ENCODE measurements around the gene MYRF.

The MYRF gene

DNA sequence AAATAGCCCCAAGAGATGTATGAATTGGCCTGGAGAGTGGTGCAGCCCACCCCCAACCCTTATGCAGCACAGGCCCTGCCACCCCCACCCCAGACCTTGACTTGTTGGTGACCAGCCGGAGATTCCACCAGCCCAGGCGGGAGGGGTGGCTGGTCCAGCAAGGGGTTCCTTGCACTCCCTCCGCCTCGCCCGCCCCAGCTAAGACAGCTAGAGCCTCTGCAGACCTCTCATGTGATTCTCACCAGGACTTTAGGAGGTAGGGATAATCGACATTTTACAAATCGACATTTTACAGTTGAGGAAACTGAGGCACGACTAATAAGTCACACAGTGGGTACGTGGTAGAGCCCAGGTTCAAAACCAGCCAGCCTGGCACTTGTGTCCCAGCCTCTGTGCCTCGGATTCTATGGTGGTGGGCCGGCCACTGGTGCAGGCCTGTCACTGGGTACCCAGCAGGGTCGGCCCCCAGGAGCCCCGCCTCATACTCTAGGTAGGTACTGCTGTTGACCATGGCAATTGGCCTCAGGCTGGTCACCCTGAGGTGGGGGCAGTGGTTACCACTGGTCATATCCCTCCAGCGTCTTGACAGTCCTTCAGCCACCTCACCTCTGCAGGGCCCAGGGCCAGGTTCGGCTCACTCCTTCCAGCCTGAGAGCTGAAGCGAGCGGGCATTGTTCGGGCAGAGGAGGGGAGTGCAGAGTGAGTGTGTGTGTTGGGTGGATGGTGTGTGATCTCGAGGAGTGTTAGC is 35.0 kb upstream of the MYRF start:
- DNase-seq = no peak
- intact Hi-C loops (cut with DNase I) = no loop called here

DNA sequence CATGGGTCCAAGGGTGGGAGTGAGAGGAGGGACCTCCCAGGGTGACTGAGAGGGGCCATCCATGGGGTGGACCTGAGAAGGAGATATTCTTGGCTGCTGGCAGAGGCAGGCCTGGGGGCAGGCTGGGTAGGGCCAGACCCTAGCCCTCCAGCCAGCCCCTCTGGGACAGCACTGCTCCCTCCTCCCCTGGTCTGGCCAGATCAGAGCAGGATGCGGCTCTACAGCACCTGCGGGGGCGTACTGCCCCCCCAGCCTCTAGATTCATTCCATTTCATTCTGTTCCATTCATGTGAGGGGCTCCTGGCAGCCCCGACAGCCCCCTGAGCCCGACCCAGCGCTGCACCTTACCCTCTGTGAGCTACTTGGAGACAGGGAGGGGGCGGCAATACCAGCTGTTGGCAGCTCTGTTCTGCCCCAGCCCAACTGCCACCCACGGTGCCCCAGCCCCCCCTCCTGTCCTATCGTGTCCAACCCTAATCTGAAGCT is 34.3 kb upstream of the MYRF start:
- DNase-seq = peak in 13 of 42 donors; percentile 21 to 73 (median 47)
- intact Hi-C loops (cut with DNase I) = no loop called here

DNA sequence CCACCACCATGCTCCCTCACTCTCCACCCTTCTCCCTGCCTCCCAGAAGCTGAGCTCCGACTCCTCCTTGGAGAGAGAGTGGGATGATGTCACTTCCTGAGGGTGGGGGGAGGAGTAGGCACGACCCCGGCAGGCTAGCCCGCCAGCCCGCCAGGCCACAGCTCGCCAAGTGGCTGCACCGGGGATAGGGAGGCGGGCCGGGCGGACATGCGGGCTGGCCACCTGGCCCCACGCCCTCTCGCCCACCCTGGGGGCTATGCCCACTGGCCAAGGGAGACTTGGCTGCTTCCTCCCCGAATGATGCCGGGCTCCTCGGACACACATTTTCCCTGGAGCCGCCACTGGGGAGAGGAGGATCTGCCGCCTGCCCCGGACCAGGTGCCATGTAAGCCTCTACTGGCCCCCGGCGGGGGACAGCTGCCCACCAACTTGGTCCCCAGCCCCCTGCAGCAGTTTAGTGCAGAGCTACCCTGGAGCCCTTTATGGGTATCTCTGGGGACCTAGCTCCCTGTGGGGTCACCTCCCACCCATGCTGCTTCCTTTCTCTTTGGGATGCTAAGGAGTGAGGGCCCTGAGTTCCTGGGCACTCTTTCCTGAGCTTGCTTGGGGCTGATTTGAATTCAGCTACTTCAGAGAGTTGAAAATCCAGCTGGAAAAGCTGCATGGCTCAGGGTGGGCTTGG is 33.7 kb upstream of the MYRF start:
- DNase-seq = peak in 22 of 42 donors; percentile 35 to 74 (median 52)
- intact Hi-C loops (cut with DNase I) = no loop called here

DNA sequence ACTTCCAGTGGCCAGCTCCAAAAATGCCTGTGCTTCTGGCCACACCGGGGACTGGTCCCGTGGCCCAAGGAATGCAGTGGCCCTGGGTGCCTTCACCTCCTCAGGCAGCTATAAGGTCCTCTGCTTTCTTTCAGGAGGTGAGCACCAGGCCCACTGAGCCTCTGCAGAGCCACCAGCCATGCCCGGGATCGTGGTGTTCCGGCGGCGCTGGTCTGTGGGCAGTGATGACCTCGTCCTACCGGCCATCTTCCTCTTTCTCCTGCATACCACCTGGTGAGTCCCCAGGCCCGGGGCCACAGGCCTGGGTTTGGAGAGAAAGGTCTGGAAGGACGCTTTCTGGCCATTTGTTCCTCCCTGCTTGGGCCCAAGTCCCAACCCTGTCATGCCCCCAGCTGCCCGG is 32.5 kb upstream of the MYRF start:
- DNase-seq = no peak
- intact Hi-C loops (cut with DNase I) = no loop called here

DNA sequence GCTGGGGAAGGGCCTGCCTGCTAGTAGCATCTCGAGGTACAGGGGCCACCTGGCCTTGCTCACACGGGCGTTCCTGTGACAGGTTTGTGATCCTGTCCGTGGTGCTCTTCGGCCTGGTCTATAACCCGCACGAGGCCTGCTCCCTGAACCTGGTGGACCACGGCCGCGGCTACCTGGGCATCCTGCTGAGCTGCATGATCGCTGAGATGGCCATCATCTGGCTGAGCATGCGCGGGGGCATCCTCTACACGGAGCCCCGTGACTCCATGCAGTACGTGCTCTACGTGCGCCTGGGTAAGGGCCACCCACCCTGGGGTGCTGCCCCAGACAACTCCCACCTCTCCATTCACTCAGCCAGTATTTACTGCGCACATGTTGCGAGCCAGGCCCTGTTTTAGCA is 31.8 kb upstream of the MYRF start:
- intact Hi-C loops (cut with DNase I) = no loop called here
- DNase-seq = no peak

GRCh38 chr11:61724437-61724836 is 28.0 kb upstream of the MYRF start:
- no peak for DNase-seq
- intact Hi-C loops (cut with DNase I) = no loop called here

GRCh38 chr11:61725781-61726231 is 26.6 kb upstream of the MYRF start:
- DNase-seq = no peak
- intact Hi-C loops (cut with DNase I) = no loop called here

GRCh38 chr11:61726775-61727174 is 25.7 kb upstream of the MYRF start:
- DNase-seq = no peak
- intact Hi-C loops (cut with DNase I) = no loop called here

- intact Hi-C loops (cut with DNase I) = no loop called here
- DNase-seq = peak in 6 of 42 donors; percentile 11 to 63 (median 31)
These were observed 25.0 kb upstream of the MYRF start for GRCh38 chr11:61727401-61727811.

- DNase-seq = no peak
- intact Hi-C loops (cut with DNase I) = no loop called here
These were observed 24.1 kb upstream of the MYRF start for GRCh38 chr11:61728066-61728939.

GRCh38 chr11:61728940-61729219 is 23.6 kb upstream of the MYRF start:
- intact Hi-C loops (cut with DNase I) = no loop called here
- no peak for DNase-seq

- intact Hi-C loops (cut with DNase I) = no loop called here
These were observed 22.0 kb upstream of the MYRF start for GRCh38 chr11:61730240-61730994.

DNA sequence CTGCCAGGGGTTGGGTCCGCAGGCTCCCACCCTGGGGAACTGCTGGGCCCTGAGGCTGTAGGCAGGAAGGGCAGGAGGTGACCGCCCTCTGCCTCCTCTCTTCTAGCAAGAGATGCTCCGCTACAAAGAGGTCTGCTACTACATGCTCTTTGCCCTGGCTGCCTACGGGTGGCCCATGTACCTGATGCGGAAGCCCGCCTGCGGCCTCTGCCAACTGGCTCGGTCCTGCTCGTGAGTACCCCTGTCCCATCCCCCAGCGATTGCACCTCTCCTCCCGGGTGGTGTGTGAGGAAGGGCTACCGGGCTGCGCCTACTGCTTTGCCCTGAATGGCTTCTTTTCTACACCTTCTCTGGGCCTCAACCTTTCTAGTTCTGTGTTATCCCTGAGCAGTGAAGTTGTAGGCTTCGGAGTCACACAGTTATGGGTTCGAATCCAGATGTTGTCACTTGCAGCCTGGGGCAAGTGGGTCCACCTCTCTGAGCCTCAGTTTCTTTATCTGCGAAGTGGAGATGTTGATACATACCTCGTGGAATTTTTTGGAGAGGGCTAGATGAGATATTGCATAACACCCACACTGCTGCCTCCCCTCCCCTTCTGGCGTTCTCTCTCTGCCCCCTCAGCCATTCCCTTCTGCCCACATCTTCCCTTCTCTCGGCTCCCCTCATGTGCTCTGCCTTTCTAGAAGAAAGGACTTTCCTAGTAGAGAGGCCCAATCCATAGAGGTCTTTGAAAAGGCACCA is 21.1 kb upstream of the MYRF start:
- peak in 2 of 42 donors; percentile 35 to 61 for DNase-seq
- intact Hi-C loops (cut with DNase I) = no loop called here

More at GRCh38 chr11:61730240-61730994, 22.0 kb upstream of the MYRF start:
- DNase-seq = peak in 3 of 42 donors; percentile 30 to 58 (median 38)

DNA sequence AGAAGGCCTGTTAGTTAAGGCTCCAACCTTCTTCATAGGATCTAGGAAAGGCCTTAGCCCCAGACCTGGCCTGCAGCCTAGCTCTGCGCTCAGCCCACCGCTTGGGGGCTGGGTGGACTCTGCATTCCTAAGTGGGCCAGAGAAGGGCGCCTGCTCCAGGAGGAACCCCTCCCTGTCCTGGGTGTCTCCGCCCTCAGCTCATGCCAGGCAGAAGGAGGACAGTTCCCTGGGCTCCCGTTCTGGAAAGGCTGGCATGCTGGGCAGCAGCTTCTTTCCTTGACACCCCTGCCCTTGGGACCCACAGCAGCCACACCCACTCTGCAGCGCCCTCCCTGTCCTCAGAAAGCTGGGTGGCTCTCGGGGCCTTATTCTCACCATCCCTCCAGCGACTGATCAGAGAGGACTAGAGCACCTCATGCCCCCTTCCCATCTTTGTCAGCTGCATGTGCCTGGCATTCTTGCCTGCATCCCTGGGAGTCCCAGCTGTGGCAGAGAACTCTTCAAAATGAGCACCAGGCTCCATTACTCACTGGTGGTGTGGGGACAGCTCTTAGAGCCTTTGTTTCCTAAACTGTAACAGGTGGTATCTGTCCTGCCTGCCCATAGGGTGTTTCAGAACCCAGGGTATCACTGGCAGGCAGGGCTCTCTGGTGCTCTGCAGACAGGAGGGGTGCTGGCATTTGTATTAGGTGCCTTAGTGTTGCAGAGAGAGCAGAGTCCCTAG is 20.3 kb upstream of the MYRF start:
- peak in 1 of 42 donors; percentile 26 for DNase-seq
- intact Hi-C loops (cut with DNase I) = no loop called here

GRCh38 chr11:61732705-61733104 is 19.7 kb upstream of the MYRF start:
- intact Hi-C loops (cut with DNase I) = loop anchor here (1.0 kb wide), 1 partner anchor 52 kb away; the partner anchor contains the start of gene DAGLA
- peak in 24 of 42 donors; percentile 24 to 80 (median 44) for DNase-seq

GRCh38 chr11:61733120-61733978 is 19.1 kb upstream of the MYRF start:
- intact Hi-C loops (cut with DNase I) = loop anchor here (1.0 kb wide), 1 partner anchor 53 kb away; the partner anchor contains the start of gene DAGLA
- peak; percentile 84 to 97 (median 93) for DNase-seq
